Large intestine (tissue), 3 donors: Measurements from ENCODE around the gene PRDM16. TPM values are rescaled to one million over a fixed set of nuclear protein-coding genes. Genes with fewer than 3 reads are reported as not detected.

Experiments used
- DNase-seq, 2 donors: peaks; one replicate each; pipeline versions ENCODE4 v3.0.0 to v3.0.0-alpha.2; 2013
- H3K27ac ChIP-seq: one replicate; pipeline ENCODE4 v1.5.1; 2013; ENCODE audit warnings: low read length
- H3K27me3 ChIP-seq: 2 replicates; pipeline ENCODE4 v1.6.1; 2013; ENCODE audit warnings: low read length; ENCODE audit not compliant: control insufficient read depth, insufficient read depth
- H3K36me3 ChIP-seq: 2 replicates; pipeline ENCODE4 v1.6.1; 2013; ENCODE audit warnings: low read length; ENCODE audit not compliant: control insufficient read depth, insufficient read depth
- H3K4me1 ChIP-seq: one replicate; pipeline ENCODE4 v1.6.1; 2013; ENCODE audit warnings: low read length; ENCODE audit not compliant: control insufficient read depth, insufficient read depth
- H3K4me3 ChIP-seq: one replicate; pipeline ENCODE4 v1.5.1; 2013; ENCODE audit warnings: low read length
- H3K9me3 ChIP-seq: one replicate; pipeline ENCODE4 v1.6.1; 2013; ENCODE audit warnings: mild to moderate bottlenecking, low read depth, low read length, moderate library complexity; ENCODE audit not compliant: control insufficient read depth
- WGBS: methylation state at CpG from one replicate; pipeline ENCODE4 v1.1.5; 2013; ENCODE audit warnings: low lambda C conversion rate; ENCODE audit not compliant: insufficient coverage; 5-methylcytosine and 5-hydroxymethylcytosine counted together
- polyA plus RNA-seq: library from polyadenylated mRNA; unstranded; fragments of 120-200 nt; gene quantifications from one replicate; pipeline ENCODE4 v1.2.1, GENCODE V29; 2013

PRDM16 gene
- polyA plus RNA-seq, 1 donor: 20.6 TPM

DNA sequence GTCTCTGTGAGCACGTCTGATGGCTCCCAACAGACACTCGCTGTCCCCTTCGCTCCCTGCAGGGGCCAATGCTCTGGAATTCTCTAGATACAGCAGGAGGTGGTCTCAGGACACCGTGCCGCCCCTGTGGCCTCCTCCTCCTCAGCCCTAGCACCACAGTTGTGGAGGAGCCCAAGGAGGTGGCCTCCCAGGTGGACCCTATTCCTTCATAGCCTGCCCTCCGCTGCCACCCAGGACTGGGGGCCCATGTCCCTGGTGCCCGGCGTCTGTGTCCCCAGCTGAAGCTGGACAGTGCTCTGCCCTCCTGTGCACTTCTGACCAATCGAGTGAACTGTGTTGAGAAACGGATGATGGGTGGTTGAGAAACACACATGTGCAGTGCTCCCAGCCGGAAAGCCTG is 235.7 kb downstream of the PRDM16 start:
- H3K9me3 ChIP-seq: no peaks in the 10 kb centered on the region
- no peaks in the 10 kb centered on the region for H3K27me3 ChIP-seq
- no peak for DNase-seq
- no peak overlapping the region for H3K4me3 ChIP-seq
- no peaks in the 10 kb centered on the region for H3K36me3 ChIP-seq
- H3K27ac ChIP-seq: no peak overlapping the region
- H3K4me1 ChIP-seq: no peaks in the 10 kb centered on the region
- no CpG with 5 or more reads among the region's 11 CpGs for WGBS

DNA sequence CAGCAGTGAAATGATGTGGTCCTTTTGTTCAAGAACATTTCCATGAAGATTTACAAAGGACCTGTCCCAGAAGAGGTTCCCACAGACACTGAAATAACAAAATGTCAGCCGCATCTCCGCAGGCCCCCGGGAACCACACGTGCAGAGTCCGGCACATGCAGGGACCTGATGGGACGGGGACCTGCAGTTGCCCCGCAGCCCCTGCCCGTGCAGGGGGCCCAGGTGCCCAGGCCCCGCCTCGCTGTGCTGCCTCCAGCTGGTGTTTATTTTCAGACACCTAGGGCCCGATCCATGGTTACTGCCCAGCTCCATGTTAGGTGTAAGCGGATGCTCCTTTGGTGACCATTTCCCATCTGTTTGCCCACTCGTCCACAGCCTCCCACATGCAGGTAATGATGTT is 236.2 kb downstream of the PRDM16 start:
- no peaks in the 10 kb centered on the region for H3K27me3 ChIP-seq
- no CpG with 5 or more reads among the region's 13 CpGs for WGBS
- no peaks in the 10 kb centered on the region for H3K36me3 ChIP-seq
- no peaks in the 10 kb centered on the region for H3K4me1 ChIP-seq
- DNase-seq: no peak
- no peak overlapping the region for H3K27ac ChIP-seq
- no peaks in the 10 kb centered on the region for H3K9me3 ChIP-seq
- H3K4me3 ChIP-seq: no peak overlapping the region

DNA sequence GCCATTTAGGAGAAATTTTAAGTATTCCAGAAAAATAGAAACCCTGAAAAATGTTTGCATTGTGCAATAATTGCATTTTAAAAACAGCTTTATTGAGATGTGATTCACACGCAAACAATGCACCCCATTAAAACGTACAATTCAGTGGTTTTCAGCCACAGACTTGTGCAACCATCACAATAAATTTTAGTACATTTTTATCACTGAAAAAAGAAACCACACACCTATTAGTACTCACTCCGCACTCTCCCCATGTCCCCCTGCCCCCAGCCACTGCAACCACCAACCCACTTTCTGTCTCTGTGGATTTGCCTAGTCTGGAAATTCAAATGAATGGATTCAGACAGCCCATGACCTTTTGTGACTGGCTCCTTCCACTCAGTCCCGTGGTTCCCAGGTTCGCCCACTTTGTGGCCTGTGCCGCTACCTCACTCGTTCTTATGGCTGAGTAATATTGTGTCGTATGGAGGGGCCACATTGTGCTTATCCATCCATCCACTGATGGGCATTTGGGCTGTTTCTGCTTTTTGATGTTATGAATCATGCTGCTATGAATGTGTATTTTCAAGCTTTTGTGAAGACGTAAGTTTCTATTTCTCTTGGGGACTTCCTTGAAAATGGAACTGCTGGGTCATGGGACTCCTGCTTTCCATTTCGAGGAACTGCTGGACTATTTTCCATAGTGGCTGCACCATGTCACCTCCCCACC is 237.7 kb downstream of the PRDM16 start:
- no peaks in the 10 kb centered on the region for H3K9me3 ChIP-seq
- no peak overlapping the region for H3K27ac ChIP-seq
- H3K4me3 ChIP-seq: no peak overlapping the region
- 66% methylated on average over 4 of the region's 10 CpGs for WGBS
- no peaks in the 10 kb centered on the region for H3K4me1 ChIP-seq
- no peaks in the 10 kb centered on the region for H3K36me3 ChIP-seq
- H3K27me3 ChIP-seq: no peaks in the 10 kb centered on the region
- DNase-seq: no peak

DNA sequence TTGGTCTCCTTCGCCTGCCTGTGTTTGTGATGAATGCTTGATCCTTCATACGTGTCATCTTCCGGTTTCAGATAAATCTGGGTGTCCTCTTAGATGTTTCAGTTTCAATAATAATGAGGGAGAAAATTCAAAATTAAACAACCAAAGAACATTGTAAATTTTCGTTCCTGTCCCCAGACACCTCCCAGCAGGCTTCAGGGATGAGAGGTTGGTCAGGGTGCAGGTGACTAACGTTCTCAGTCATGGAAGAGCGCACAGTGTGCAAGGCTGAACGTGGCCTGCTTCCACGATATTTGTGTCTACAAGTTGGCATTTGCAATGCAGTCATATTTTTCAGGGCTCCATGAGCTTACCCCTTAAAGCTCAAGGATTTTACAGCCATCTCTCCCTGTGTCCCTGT is 238.4 kb downstream of the PRDM16 start:
- Histone ChIP-seq H3K27ac (no peak overlapping the region), H3K36me3 (peaks cover 3% of the 10 kb centered on the region), H3K4me1 (no peaks in the 10 kb centered on the region), H3K4me3 (no peak overlapping the region), H3K9me3 (no peaks in the 10 kb centered on the region), H3K27me3 (no peaks in the 10 kb centered on the region)
- no peak for DNase-seq
- WGBS: 94% methylated on average over 3 of the region's 8 CpGs

DNA sequence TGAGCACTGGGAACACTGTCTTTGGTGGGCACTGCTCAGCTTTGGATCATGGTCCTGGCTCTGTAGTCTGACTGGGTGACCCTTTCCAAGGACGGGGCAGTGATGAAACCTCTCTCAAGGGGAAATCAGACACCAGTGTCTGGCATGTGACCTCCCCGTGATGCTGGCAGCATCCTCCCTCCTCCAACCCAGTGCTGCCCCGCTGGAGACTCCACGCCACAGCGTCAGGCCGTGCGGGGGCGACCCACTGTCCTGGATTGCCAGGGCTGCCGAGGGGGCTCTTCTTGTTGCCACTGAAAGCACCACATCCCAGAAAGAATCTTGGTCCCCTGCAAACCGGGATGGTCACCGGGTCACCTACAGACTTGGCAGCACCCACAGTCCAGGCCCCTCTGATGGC is 239.1 kb downstream of the PRDM16 start:
- no peaks in the 10 kb centered on the region for H3K27me3 ChIP-seq
- H3K9me3 ChIP-seq: no peaks in the 10 kb centered on the region
- no peak overlapping the region for H3K27ac ChIP-seq
- H3K36me3 ChIP-seq: peaks cover 3% of the 10 kb centered on the region
- no peak overlapping the region for H3K4me3 ChIP-seq
- no CpG with 5 or more reads among the region's 11 CpGs for WGBS
- peaks cover 3% of the 10 kb centered on the region for H3K4me1 ChIP-seq
- no peak for DNase-seq

DNA sequence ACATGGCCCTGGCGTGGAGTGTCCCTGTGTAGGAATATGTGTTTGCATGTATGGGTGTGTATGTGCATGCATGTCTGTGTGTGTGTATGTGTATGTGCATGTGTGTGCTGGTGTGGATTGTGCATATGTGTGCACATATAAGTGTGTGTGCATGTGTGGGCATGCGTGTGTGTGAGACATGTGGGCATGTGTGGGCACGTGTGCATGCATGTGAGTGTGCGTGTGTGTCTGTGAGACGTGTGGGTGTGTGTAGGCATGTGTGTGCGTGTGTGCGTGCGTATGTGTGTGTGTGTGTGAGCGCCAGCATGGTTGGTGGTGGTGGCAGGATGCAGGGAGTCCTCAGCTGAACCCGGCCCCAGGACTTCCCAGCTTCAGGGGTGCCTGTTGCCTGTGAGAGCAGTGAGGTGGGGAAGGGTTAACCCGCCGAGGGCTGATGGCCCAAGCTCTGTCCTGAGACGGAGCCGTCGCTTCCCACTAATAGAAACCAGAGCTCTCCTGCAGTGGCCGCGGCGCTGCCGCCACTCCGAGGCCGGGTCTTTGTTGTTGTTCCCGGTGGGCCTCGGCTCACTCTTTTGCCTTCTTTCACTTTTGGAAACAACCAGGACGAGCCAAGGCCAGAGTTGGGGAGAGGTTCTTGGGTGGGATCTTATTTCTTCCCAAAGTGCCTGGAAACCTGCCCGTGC is 241.9 kb downstream of the PRDM16 start:
- Histone ChIP-seq H3K27me3 (no peaks in the 10 kb centered on the region), H3K36me3 (peaks cover 3% of the 10 kb centered on the region), H3K4me3 (no peak overlapping the region), H3K27ac (no peak overlapping the region), H3K4me1 (peaks cover 14% of the 10 kb centered on the region), H3K9me3 (no peaks in the 10 kb centered on the region)
- WGBS: no CpG with 5 or more reads among the region's 25 CpGs
- no peak for DNase-seq

DNA sequence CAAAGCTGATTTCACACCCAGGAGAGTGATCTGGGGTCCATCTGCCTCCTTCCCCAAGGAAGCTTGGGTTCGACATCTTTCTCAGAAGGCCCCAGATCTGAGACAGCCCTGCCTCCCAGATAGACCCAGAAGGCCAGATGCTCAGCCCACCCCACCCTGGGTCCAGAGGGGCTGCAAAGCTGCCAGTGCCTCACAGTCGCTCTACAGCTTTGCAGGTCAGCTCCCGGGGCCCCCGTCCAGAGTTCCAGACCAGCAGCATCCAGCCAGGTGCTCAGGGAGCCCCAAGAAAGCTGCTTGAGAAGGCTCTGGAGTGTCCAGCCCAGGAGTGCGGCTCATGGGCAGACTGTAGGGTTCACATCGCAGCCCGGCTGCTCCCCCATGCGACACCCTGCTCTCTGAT is 242.7 kb downstream of the PRDM16 start:
- no CpG with 5 or more reads among the region's 8 CpGs for WGBS
- peaks cover 14% of the 10 kb centered on the region for H3K4me1 ChIP-seq
- no peaks in the 10 kb centered on the region for H3K9me3 ChIP-seq
- H3K27me3 ChIP-seq: no peaks in the 10 kb centered on the region
- no peak overlapping the region for H3K27ac ChIP-seq
- no peak overlapping the region for H3K4me3 ChIP-seq
- no peak for DNase-seq
- H3K36me3 ChIP-seq: peaks cover 3% of the 10 kb centered on the region

DNA sequence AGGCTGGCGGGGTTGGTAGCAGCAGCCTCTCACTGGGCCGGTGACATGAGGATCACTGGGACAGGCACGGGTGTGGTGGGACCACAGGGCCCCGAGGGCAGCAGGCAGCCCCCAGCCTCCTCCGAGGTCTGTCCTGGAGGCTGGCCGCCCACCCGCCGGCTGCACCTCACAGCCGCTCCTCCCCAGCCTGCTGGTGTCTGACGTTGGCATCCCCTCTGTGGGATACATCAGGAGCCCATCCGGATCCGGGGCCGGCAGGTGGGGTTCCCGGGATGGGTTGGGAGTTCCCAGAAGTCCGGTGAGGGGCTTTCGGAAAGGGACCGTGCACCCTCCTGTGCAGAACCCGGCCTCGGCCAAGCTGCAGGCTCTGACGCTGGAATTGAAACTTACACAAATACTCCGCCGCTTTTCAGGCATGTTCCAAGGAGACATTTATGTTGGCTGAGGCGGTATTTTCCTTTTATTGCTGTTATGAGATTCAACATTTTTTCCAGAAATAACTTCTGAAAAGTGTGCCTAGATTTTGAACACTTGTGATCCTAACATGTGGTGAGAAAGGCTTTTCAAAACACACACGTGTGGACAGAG is 243.4 kb downstream of the PRDM16 start:
- WGBS: 100% methylated on average over 2 of the region's 24 CpGs
- Histone ChIP-seq H3K4me1 (peaks cover 14% of the 10 kb centered on the region), H3K9me3 (no peaks in the 10 kb centered on the region), H3K36me3 (peaks cover 6% of the 10 kb centered on the region), H3K27me3 (no peaks in the 10 kb centered on the region), H3K4me3 (no peak overlapping the region), H3K27ac (no peak overlapping the region)
- no peak for DNase-seq

DNA sequence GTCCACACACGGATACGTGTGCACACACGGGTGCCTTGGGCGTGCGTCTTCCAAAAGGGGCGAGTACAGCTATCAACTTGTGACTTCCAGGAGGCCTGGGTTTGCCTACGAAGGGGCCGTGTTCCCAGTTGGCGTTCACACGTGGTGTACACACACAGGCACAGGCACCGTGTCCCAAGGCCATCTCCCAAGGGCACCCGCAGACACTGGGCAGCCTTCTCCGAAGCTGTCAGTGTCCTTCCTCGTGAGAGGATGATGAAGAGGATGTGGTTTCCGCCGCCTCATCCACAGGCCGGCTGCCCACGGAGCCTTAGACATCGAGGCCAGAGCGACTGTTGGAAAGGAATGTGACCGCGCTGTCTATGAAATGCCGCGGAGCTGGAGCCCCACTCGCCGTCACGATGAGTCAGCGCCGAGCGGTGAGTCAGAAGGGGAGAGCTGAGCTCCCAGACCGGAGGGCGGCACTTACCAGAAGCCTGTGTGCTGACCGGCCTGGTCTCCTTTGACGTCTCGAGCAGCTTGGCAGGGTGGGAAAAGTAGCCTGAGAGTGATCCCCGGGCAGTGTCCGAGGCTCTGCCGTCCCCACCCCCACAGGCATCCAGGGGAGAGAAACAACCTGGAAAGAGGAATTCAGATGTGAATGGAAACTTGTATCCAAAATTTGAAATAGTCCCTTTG is 244.0 kb downstream of the PRDM16 start:
- Histone ChIP-seq H3K36me3 (peaks cover 6% of the 10 kb centered on the region), H3K4me3 (no peak overlapping the region), H3K9me3 (no peaks in the 10 kb centered on the region), H3K27me3 (no peaks in the 10 kb centered on the region), H3K27ac (peak overlapping the region; percentile 57), H3K4me1 (peaks cover 14% of the 10 kb centered on the region)
- no CpG with 5 or more reads among the region's 38 CpGs for WGBS
- DNase-seq: peak; percentile 79 to 84

DNA sequence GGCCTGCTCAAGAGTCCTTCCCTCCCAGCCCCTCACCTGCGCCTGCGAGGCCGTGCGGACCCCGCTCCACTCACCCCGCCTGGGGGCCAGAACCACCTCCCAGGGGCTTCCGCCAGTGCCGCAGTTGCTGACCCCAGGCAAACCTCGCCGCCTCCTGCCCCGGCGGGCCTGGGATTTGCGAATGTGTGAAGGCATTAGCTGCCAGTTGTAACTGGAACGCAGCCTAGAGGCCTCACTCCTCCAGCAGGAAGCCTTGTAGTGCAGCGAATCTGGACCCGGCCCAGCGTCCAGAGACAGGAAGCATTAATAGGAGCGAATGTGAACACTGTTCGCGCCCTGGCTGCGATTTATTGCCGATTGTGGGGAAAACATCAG is 244.6 kb downstream of the PRDM16 start:
- peaks cover 6% of the 10 kb centered on the region for H3K36me3 ChIP-seq
- no CpG with 5 or more reads among the region's 22 CpGs for WGBS

More for the DNA sequence above, 244.6 kb downstream of the PRDM16 start:
- peak; percentile 57 to 59 for DNase-seq
- Histone ChIP-seq H3K9me3 (no peaks in the 10 kb centered on the region), H3K4me3 (no peak overlapping the region), H3K27ac (peak overlapping the region; percentile 57), H3K4me1 (peaks cover 16% of the 10 kb centered on the region), H3K27me3 (no peaks in the 10 kb centered on the region)
